ENCODE data around the gene SFXN2.

Gene SFXN2

DNA sequence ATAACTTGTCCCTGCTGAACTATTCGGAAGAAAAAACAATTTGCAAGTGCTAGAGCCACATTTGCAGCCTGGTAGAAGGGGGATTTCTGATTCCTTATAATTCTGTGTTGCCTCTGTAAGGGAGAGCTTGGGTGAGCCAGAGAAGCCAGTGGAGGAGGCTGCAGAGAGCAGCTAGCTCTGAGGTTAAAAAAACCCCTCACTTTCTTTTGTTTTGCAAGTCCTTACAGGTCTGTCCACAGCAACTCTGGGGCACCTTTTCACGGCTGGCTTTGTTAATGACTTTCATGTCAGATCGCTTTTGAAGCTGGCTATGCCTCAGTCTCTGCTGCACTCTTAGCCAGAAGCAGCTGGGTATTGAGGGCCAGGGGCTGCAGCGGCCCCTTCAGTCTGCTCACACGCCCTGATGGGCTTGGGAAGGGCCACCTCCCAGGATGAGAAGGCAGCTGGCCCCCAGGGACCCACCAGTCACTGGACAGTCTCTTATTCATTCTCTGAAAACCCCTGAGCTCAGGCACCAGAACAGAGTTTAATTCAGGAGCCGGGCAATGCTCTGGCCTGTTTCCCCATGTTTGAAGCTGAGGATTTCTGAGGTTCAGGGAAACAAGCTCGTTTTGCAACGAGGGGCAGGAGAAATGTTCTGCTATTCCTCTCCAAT lies 39.3 kb upstream of the SFXN2 start:
- ChIA-PET CTCF (interaction anchor here (0.8 to 8.7 kb wide), 7 partner anchors 12 to 171 kb away, joined by 3 to 95 read pairs (median 5); partner anchors contain the start of genes ARL3, SFXN2 and SUFU), POLR2A (interaction anchor here (1.3 to 3.3 kb wide), 6 partner anchors 9 to 39 kb away, joined by 5 to 35 read pairs (median 7); partner anchors contain the start of genes ARL3, SFXN2 and TRIM8)
- no peak for DNase-seq (ENCODE audit: low read depth, low spot score)
- no peak for TF ChIP-seq CTCF (IDR thresholded peaks at IDR 0.05; ENCODE audit: insufficient read depth, low read length, missing control alignments)
- H3K4me3 ChIP-seq (ENCODE audit: low read depth, low read length), result peak overlapping the region; percentile 40

DNA sequence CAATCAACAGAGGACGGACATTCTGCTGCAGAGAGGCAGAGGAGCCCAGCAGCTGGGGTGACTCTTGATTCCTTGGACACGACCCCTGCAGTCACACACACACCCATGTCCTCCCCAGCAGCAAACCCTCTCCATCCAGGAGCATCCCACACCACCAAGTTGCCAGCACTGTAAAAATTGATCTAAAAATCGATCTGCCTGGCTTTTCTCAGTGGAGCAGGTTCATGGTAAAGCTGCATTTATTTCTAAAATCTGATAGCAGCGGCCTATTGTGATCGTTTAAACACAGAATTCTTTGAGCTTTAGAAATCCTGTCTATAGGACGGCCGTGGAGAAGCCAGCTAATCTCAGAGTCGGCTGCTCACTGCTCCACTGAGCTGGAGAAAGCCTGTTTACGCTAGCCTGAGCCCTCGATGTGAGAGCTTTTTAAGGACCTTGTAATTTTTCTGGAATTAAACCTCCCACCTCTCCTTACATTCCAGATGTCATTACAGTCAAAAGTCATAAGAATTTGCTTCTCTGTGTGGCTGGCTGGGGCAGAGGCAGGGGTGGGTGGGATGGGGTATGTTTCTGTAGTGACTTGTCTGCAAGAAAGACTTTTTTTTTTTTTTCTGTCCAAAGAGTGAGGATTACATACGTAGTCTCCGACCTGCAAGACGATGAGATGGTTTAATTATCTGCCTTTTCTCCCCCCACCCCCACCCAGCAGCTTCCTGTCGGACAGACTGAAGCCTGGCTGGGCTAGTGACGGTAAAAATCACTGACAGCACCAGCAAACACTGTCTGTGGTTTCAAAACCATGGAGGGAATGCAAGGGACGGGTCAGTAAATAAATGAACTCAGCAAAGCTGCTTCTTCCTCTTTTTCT lies 38.5 kb upstream of the SFXN2 start:
- CTCF ChIA-PET, result interaction anchor here (0.6 to 8.7 kb wide), 7 partner anchors 12 to 172 kb away, joined by 3 to 95 read pairs (median 27); partner anchors contain the start of genes ARL3, SFXN2 and SUFU
- peak overlapping the region; percentile 40 for H3K4me3 ChIP-seq (ENCODE audit: low read depth, low read length)
- peak; percentile 95 for DNase-seq (ENCODE audit: low read depth, low spot score)
- no peak for TF ChIP-seq CTCF (IDR thresholded peaks at IDR 0.05; ENCODE audit: insufficient read depth, low read length, missing control alignments)
- POLR2A ChIA-PET, result interaction anchor here (1.2 to 3.3 kb wide), 7 partner anchors 9 to 38 kb away, joined by 5 to 35 read pairs (median 6); partner anchors contain the start of genes ARL3, SFXN2 and TRIM8

DNA sequence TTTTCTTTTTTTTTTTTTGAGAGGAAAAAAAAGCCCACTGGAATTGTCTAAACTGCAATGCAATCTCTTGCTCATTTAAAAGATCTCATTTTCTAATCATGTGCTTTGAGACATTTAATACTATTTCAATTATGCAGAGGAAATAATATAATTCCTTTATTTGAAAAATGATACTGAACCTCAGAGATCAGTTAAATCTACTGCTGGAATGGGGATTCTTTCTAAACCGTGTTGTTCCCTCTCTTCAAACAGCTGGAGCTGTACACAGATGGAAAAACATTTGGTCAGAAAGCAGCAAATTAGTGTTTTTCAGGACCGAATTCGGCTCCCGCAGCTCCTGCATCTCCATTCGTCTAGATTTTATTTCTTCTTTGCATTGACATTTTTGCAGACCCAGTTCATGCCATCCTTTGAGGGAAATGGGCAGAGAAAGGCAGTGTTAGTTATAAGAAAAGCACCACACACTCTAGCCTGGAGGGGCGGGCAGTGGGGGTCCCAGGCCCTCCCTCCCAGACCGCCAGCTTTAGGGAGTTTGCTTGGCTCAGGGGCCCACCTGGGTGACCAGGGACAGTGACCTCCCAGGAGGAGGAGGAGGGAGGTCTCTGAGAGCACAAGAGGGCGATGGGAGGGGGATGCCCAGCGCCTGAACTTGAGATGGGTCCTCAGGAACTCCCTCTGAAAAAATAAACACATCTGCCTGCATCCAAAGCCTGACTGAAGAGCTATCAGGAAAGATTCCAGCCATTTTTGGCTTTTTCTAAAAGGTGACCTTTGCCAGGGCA lies 37.7 kb upstream of the SFXN2 start:
- CTCF ChIA-PET, result interaction anchor here (0.6 to 8.7 kb wide), 14 partner anchors 7 to 174 kb away, joined by 3 to 95 read pairs (median 8); partner anchors contain the start of genes ARL3, SFXN2, SUFU and TRIM8
- no peak for TF ChIP-seq CTCF (IDR thresholded peaks at IDR 0.05; ENCODE audit: insufficient read depth, low read length, missing control alignments)
- DNase-seq (ENCODE audit: low read depth, low spot score), result no peak
- POLR2A ChIA-PET, result interaction anchor here (1.2 to 3.3 kb wide), 5 partner anchors 16 to 37 kb away, joined by 5 to 35 read pairs (median 8); partner anchors contain the start of genes ARL3, SFXN2 and TRIM8
- H3K4me3 ChIP-seq (ENCODE audit: low read depth, low read length), result peak overlapping the region; percentile 6; the same call in 1 of the 2 replicates

DNA sequence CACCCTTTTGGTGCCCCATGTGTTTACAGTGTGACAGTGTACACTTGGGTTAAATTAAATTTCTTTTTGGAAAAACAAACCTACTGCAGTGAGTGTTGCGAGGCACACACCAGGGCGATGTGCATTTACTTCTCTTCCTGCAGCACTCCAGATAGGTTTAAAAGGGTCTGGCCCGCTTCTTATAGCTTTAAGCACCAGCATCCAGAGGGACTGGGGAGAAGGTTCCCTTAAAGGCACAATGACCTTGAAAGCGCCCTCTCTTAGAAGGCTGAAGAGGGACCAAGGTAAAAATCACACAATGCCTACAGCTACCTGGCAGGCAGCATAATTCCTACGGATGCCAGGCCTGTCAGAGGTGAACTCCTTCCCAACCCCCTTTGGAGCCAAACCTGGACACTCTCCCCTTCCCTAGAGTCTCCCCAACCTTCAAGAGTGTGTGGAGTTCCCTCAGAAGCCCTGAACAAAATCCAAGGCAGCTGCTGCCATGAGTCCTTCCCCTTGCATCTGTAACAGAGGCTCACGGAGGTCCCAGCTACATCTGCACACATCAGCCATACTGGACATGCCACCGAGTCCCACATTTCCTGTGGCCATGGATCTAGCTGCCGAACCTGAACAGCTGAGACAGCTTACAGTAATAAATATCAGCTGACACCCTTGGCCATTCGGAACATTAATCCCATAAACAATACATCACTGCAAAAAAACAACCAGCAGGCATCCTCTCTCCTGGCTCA lies 36.9 kb upstream of the SFXN2 start:
- TF ChIP-seq CTCF (IDR thresholded peaks at IDR 0.05; ENCODE audit: insufficient read depth, low read length, missing control alignments), result no peak
- ChIA-PET POLR2A (interaction anchor here (0.6 to 3.3 kb wide), 2 partner anchors 32 to 509 kb away, joined by 4 to 35 read pairs; partner anchors contain the start of gene TRIM8), CTCF (interaction anchor here (0.9 to 8.7 kb wide), 16 partner anchors 8 to 224 kb away, joined by 3 to 95 read pairs (median 8); partner anchors contain the start of genes ARL3, SFXN2 and TRIM8)
- DNase-seq (ENCODE audit: low read depth, low spot score), result no peak
- H3K4me3 ChIP-seq (ENCODE audit: low read depth, low read length), result no peak overlapping the region

GRCh38 chr10:102678068-102678400 lies 36.4 kb upstream of the SFXN2 start:
- no peak overlapping the region for H3K4me3 ChIP-seq (ENCODE audit: low read depth, low read length)
- DNase-seq (ENCODE audit: low read depth, low spot score), result no peak
- ChIA-PET CTCF (interaction anchor here (1.1 to 8.7 kb wide), 15 partner anchors 9 to 224 kb away, joined by 3 to 95 read pairs (median 9); partner anchors contain the start of genes ARL3, SFXN2 and TRIM8), POLR2A (no interaction called here)
- TF ChIP-seq CTCF (IDR thresholded peaks at IDR 0.05; ENCODE audit: insufficient read depth, low read length, missing control alignments), result no peak
